GM18517 (cell line): ENCODE results near the gene TNFRSF19.

Experiments
- ATAC-seq: cut with Tn5 transposase; IDR thresholded peaks from one replicate; pipeline ENCODE4 v1.9.1; 2021; ENCODE audit warnings: mild to moderate bottlenecking, moderate library complexity; ENCODE audit not compliant: unreplicated experiment

The TNFRSF19 gene

GRCh38 chr13:23600534-23600933 lies 30.3 kb downstream of the TNFRSF19 start:
- no peak for ATAC-seq

- ATAC-seq, result no peak
Observed at GRCh38 chr13:23605831-23606230, 35.6 kb downstream of the TNFRSF19 start.

- ATAC-seq, result no peak
Observed at GRCh38 chr13:23608138-23608537, 37.9 kb downstream of the TNFRSF19 start.

- no peak for ATAC-seq
Observed at GRCh38 chr13:23608701-23609413, 38.6 kb downstream of the TNFRSF19 start.

- no peak for ATAC-seq
Observed at GRCh38 chr13:23609414-23609760, 39.2 kb downstream of the TNFRSF19 start.

- ATAC-seq, result no peak
Observed at GRCh38 chr13:23609874-23610576, 39.8 kb downstream of the TNFRSF19 start.

GRCh38 chr13:23610966-23611491 lies 40.8 kb downstream of the TNFRSF19 start:
- no peak for ATAC-seq

GRCh38 chr13:23612182-23612581 lies 42.0 kb downstream of the TNFRSF19 start:
- no peak for ATAC-seq

GRCh38 chr13:23612731-23613130 lies 42.5 kb downstream of the TNFRSF19 start:
- ATAC-seq, result no peak

GRCh38 chr13:23613596-23613995 lies 43.4 kb downstream of the TNFRSF19 start:
- no peak for ATAC-seq

- no peak for ATAC-seq
Observed at GRCh38 chr13:23615395-23616081, 45.3 kb downstream of the TNFRSF19 start.

GRCh38 chr13:23616228-23616627 lies 46.0 kb downstream of the TNFRSF19 start:
- ATAC-seq, result no peak

- ATAC-seq, result no peak
Observed at GRCh38 chr13:23617551-23618024, 47.4 kb downstream of the TNFRSF19 start.

GRCh38 chr13:23618341-23618740 lies 48.1 kb downstream of the TNFRSF19 start:
- no peak for ATAC-seq

- no peak for ATAC-seq
Observed at GRCh38 chr13:23619068-23619855, 49.0 kb downstream of the TNFRSF19 start.

- no peak for ATAC-seq
Observed at GRCh38 chr13:23620211-23620610, 50.0 kb downstream of the TNFRSF19 start.

- no peak for ATAC-seq
Observed at GRCh38 chr13:23620613-23621315, 50.6 kb downstream of the TNFRSF19 start.

- ATAC-seq, result no peak
Observed at GRCh38 chr13:23621316-23621645, 51.1 kb downstream of the TNFRSF19 start.

- no peak for ATAC-seq
Observed at GRCh38 chr13:23622985-23623384, 52.8 kb downstream of the TNFRSF19 start.

GRCh38 chr13:23623394-23623793 lies 53.2 kb downstream of the TNFRSF19 start:
- no peak for ATAC-seq
